ENCODE data around the gene PRICKLE4.
A peak's percentile ranks its signal among the peaks of the same experiment; 100 is the strongest.

Gene PRICKLE4

DNA sequence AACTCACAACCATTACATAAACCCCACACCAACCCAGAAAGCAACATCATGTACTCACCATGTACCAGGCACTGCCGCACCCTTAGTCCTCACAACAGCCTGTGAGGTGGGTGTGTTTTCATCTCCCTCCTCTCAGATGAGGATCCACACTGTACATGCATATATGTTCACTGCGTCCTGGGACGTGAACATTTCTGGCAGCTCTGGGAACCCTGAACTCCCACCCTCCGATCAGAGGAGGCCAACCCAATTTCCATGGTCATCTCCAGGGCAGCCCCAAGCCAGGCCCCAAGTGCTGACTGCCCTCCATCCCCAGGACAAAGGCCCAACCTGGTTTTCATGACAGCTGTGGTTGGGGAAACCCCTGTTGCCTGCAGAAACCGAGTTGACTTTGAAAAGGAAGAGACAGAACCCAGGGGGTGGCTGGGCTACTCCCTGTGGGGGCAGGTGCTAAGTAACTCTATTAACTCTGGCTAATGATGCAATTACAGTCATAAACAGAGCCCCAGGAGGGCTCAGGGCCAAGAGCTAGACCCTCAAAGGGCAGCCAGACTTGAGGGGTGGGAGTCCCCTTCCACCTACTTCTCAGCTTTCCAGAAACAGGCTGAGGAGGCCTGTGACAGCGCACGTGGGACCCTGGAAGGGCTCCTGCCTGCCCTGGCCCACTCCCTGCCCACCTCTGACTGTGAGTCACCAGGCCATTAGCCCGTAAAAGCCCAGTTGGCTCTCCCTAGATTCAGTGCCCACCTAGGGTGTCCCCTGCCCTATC lies 47.8 kb upstream of the PRICKLE4 start:
- no peak for TF ChIP-seq EZH2phosphoT487 (IDR thresholded peaks at IDR 0.05; ENCODE audit: borderline replicate concordance)
- TF ChIP-seq, protein P1, sequence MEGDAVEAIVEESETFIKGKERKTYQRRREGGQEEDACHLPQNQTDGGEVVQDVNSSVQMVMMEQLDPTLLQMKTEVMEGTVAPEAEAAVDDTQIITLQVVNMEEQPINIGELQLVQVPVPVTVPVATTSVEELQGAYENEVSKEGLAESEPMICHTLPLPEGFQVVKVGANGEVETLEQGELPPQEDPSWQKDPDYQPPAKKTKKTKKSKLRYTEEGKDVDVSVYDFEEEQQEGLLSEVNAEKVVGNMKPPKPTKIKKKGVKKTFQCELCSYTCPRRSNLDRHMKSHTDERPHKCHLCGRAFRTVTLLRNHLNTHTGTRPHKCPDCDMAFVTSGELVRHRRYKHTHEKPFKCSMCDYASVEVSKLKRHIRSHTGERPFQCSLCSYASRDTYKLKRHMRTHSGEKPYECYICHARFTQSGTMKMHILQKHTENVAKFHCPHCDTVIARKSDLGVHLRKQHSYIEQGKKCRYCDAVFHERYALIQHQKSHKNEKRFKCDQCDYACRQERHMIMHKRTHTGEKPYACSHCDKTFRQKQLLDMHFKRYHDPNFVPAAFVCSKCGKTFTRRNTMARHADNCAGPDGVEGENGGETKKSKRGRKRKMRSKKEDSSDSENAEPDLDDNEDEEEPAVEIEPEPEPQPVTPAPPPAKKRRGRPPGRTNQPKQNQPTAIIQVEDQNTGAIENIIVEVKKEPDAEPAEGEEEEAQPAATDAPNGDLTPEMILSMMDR (conservative IDR thresholded peaks at IDR 0.05; ENCODE audit: low read length): no peak
- peaks cover 52% of the 10 kb centered on the region for H3K4me1 ChIP-seq (ENCODE audit: insufficient read depth, low read length, poor library complexity, severe bottlenecking)
- H3K36me3 ChIP-seq (ENCODE audit: insufficient read depth, low read length): no peaks in the 10 kb centered on the region
- no peaks in the 10 kb centered on the region for H3K9me2 ChIP-seq (replicated peaks; ENCODE audit: low read depth, low read length)
- no peaks in the 10 kb centered on the region for H3K27me3 ChIP-seq (ENCODE audit: insufficient read depth, low read length, poor library complexity, severe bottlenecking)
- no peak overlapping the region for H2AFZ ChIP-seq (ENCODE audit: low read length)
- H3K4me2 ChIP-seq (ENCODE audit: low read depth, low read length, poor library complexity, severe bottlenecking): peak overlapping the region; percentile 75
- H4K20me1 ChIP-seq (ENCODE audit: insufficient read depth, low read length, poor library complexity, severe bottlenecking): no peaks in the 10 kb centered on the region
- H3F3A ChIP-seq (ENCODE audit: low read depth): no peaks in the 10 kb centered on the region
- H3K4me3 ChIP-seq (ENCODE audit: low read length, poor library complexity, severe bottlenecking): peak overlapping the region; percentile 72
- H3K9me3 ChIP-seq (ENCODE audit: insufficient read depth, low read depth, low read length): no peaks in the 10 kb centered on the region
- H3K79me2 ChIP-seq (ENCODE audit: insufficient read depth, low read length): peaks cover 8% of the 10 kb centered on the region; the same call in 1 of the 2 replicates
- peak overlapping the region; percentile 63 for H3K9ac ChIP-seq (ENCODE audit: low read depth, low read length, poor library complexity, severe bottlenecking)

DNA sequence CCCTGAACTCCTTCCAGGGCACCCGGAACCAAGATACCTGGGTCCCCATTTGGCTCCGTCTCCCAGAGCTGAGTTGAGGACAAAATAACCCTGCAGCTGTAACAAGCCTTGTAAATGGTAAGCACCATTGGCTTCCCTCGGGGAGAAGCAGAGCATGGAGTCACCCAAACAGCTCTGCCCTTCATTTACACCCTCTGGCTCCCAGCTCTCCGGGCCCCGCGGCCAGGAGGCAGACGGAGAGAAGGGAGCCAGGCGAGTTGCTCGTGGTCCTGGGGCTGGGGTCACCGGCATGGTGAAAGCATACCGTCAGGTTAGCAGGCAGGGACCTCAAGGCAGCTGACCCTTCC lies 47.2 kb upstream of the PRICKLE4 start:
- Histone ChIP-seq H2AFZ (ENCODE audit: low read length) (peak overlapping the region; percentile 77; the same call in 1 of the 2 replicates), H3K79me2 (ENCODE audit: insufficient read depth, low read length) (peaks cover 8% of the 10 kb centered on the region; the same call in 1 of the 2 replicates)

DNA sequence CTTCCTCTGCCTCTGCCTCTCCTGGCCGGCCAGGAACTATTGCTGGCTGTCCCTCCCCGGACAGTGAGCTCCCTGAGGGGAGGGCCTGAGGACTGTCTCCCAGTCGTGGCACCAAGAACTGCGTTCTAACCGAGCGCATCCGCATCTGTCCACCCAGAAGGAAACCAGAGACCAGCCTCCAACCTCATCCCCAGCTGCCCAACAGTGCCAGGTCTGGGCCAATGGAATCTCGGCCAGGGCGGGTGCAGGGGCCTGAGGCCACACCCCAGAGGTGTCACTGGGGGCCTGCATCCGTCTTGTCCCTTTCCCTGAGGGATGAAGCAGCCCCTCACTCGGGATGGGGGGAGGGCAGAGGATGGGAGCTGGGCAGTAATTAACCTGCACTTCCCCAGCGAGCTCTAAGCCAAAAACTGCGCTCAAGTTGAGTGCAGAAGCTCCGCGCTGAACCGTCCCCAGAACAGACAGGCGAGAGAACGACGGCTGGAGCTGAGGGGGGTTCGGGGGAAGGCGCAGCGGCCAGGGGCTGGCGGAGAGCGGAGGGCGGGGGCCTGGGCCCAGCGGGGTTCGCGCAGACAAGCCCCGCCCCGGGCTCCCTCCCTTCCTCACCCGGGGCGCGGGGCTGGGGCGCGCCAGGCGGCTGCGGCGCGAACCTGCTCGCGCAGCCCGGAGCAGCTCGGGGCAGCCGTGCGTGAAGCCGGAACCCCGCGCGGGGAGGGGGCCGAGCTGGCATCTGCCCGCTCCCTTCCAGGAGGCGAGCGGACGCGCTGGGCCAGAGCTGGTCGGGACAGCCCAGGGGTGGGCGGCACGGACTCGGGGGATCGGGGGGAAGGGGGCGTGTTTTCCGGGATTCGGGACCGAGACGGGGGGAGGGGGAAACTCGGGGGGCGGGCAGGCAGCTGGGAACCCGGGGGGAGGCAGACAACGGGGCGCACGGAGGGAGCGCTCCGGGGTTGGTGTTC lies 46.6 kb upstream of the PRICKLE4 start:
- H3K4me3 ChIP-seq (ENCODE audit: low read length, poor library complexity, severe bottlenecking): peak overlapping the region; percentile 72
- H3K9ac ChIP-seq (ENCODE audit: low read depth, low read length, poor library complexity, severe bottlenecking): peak overlapping the region; percentile 63
- H3K9me2 ChIP-seq (replicated peaks; ENCODE audit: low read depth, low read length): no peaks in the 10 kb centered on the region
- peaks cover 8% of the 10 kb centered on the region; the same call in 1 of the 2 replicates for H3K79me2 ChIP-seq (ENCODE audit: insufficient read depth, low read length)
- H2AFZ ChIP-seq (ENCODE audit: low read length): peak overlapping the region; percentile 88
- no peaks in the 10 kb centered on the region for H3K36me3 ChIP-seq (ENCODE audit: insufficient read depth, low read length)
- no peak for TF ChIP-seq EZH2phosphoT487 (IDR thresholded peaks at IDR 0.05; ENCODE audit: borderline replicate concordance)
- TF ChIP-seq, protein P1 (conservative IDR thresholded peaks at IDR 0.05; ENCODE audit: low read length): no peak
- H3K4me2 ChIP-seq (ENCODE audit: low read depth, low read length, poor library complexity, severe bottlenecking): peak overlapping the region; percentile 75
- no peaks in the 10 kb centered on the region for H3K9me3 ChIP-seq (ENCODE audit: insufficient read depth, low read depth, low read length)
- H3F3A ChIP-seq (ENCODE audit: low read depth): no peaks in the 10 kb centered on the region
- no peaks in the 10 kb centered on the region for H4K20me1 ChIP-seq (ENCODE audit: insufficient read depth, low read length, poor library complexity, severe bottlenecking)
- peaks cover 52% of the 10 kb centered on the region for H3K4me1 ChIP-seq (ENCODE audit: insufficient read depth, low read length, poor library complexity, severe bottlenecking)
- H3K27me3 ChIP-seq (ENCODE audit: insufficient read depth, low read length, poor library complexity, severe bottlenecking): no peaks in the 10 kb centered on the region

More for the DNA sequence above, 47.2 kb upstream of the PRICKLE4 start:
- H3K4me3 ChIP-seq (ENCODE audit: low read length, poor library complexity, severe bottlenecking): peak overlapping the region; percentile 72
- H3K27me3 ChIP-seq (ENCODE audit: insufficient read depth, low read length, poor library complexity, severe bottlenecking): no peaks in the 10 kb centered on the region
- H3K9ac ChIP-seq (ENCODE audit: low read depth, low read length, poor library complexity, severe bottlenecking): peak overlapping the region; percentile 63
- H3K4me2 ChIP-seq (ENCODE audit: low read depth, low read length, poor library complexity, severe bottlenecking): peak overlapping the region; percentile 75
- H3K4me1 ChIP-seq (ENCODE audit: insufficient read depth, low read length, poor library complexity, severe bottlenecking): peaks cover 52% of the 10 kb centered on the region
- no peaks in the 10 kb centered on the region for H3F3A ChIP-seq (ENCODE audit: low read depth)
- no peak for TF ChIP-seq EZH2phosphoT487 (IDR thresholded peaks at IDR 0.05; ENCODE audit: borderline replicate concordance)
- TF ChIP-seq, protein P1 (conservative IDR thresholded peaks at IDR 0.05; ENCODE audit: low read length): no peak
- no peaks in the 10 kb centered on the region for H3K9me2 ChIP-seq (replicated peaks; ENCODE audit: low read depth, low read length)
- no peaks in the 10 kb centered on the region for H3K9me3 ChIP-seq (ENCODE audit: insufficient read depth, low read depth, low read length)
- H3K36me3 ChIP-seq (ENCODE audit: insufficient read depth, low read length): no peaks in the 10 kb centered on the region
- no peaks in the 10 kb centered on the region for H4K20me1 ChIP-seq (ENCODE audit: insufficient read depth, low read length, poor library complexity, severe bottlenecking)
